C4-2B (cell line): ENCODE measurements around the gene MVB12B.
"Not testable (repeated sequence)": the region's sequence is repeated elsewhere in the genome, so short reads cannot be mapped to it uniquely, and the experiment has no call there.

ENCODE experiments used
- H3K27ac ChIP-seq: fragments of 450-650 bp; 2 replicates; pipeline ENCODE4 v1.5.1; 2017
- CTCF ChIP-seq: fragments of 450-650 bp; conservative IDR thresholded peaks from 2 replicates; pipeline ENCODE4 v1.5.1; 2017; ENCODE audit warnings: mild to moderate bottlenecking
- ZFX ChIP-seq: fragments of 450-650 bp; IDR thresholded peaks from 2 replicates; pipeline ENCODE4 v1.6.1; 2017

The MVB12B gene

GRCh38 chr9:126546036-126546435 is 219.4 kb downstream of the MVB12B start:
- TF ChIP-seq ZFX (no peak), CTCF (no peak)
- no peak overlapping the region for H3K27ac ChIP-seq

DNA sequence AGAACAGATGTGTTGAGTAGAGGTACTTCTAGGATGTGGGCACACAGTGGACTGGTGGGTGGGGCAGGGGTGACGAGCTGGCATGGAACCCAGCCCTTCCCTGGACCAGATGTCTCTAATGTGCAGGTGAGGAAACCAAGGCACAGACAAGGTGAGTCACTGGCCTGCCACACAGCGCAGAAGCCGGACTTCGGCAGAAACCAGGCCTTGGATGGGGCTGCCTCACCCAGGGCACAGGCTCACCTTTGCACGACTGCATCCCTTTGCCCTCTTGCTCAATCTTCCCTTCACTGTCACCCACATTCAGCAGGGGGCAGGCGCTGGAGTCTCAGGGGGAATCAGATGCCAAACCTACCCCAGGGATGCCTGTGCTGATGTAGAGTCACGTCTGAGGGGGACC is 221.7 kb downstream of the MVB12B start:
- H3K27ac ChIP-seq = no peak overlapping the region
- TF ChIP-seq ZFX = no peak
- TF ChIP-seq CTCF = no peak

DNA sequence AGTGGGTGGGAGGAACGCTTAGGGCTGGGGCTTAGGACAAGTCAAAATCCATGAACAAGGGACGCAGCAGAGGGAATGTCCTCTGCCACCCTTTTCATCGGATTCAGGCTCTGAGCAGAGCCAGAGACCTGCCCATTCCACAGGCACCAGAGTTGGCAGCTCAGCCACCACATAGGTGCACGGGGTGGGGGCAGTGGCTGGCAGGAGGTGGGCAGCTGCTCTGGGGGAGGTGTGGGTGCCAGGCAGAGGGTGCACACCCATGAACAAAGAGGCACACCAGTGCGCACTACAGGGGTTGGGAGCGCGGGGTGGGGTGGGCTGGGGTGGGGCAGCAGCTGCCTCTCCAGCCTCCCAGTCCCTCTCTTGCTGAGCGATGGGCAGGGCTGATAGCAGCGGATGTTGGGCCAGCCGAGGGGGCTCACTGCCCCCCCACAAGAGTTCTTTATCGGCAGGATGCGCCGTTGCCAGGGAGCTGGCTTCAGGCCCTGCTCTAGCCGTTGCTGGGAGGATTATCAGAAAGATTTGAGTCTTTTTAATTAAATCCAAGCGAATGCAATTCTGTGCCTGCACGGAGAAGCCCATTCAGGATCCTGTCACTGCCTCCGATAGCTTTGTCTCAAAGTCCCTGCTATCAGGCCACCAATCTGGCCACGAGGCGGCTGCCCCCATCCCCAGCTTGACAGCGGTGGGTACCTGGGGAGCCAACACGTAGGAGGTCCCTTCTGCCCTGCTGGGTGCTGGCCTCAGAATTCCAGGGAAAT is 222.8 kb downstream of the MVB12B start:
- H3K27ac ChIP-seq = no peak overlapping the region
- TF ChIP-seq CTCF (no peak), ZFX (no peak)

GRCh38 chr9:126550891-126551351 is 224.3 kb downstream of the MVB12B start:
- TF ChIP-seq CTCF (no peak), ZFX (no peak)
- no peak overlapping the region for H3K27ac ChIP-seq

- TF ChIP-seq CTCF = no peak
- TF ChIP-seq ZFX = no peak
- no peak overlapping the region for H3K27ac ChIP-seq
These were observed 225.2 kb downstream of the MVB12B start for GRCh38 chr9:126551812-126552211.

DNA sequence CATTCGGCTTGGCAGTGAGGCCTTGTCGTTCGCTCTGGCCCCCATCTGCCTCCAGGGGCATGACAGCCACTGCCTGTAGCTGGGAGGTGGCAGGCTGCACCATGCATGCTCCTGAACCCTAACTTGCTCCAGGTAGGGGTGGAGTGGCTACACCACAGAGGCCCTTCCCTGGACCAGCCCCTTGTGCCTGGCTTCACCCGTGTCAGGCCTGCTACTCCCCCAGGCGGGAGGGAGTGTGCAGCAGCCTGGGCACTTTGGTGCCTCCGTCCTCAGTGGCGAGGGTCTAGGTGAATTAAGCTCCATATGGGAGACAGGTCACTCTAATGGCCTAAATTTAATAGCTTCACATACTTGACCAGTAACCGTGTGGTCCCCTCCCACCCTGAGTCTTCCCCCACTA is 227.7 kb downstream of the MVB12B start:
- TF ChIP-seq ZFX (no peak), CTCF (no peak)

GRCh38 chr9:126555421-126555820 is 228.8 kb downstream of the MVB12B start:
- not testable (repeated sequence) for H3K27ac ChIP-seq

More for the DNA sequence above, 227.7 kb downstream of the MVB12B start:
- no peak overlapping the region for H3K27ac ChIP-seq
